Muscle layer of duodenum (tissue), 2 donors: ENCODE measurements around the gene ZDHHC11B.

Source experiments
- H3K27ac ChIP-seq: one replicate; pipeline ENCODE4 v1.7.0; 2013; ENCODE audit warnings: mild to moderate bottlenecking, low read length
- H3K27me3 ChIP-seq: one replicate; pipeline ENCODE4 v1.7.0; 2013; ENCODE audit warnings: low read depth, mild to moderate bottlenecking, control low read depth, low read length
- H3K36me3 ChIP-seq, 2 donors: one replicate each; pipeline ENCODE4 v1.7.0; 2013; ENCODE audit warnings: low read length in 2 of 2, control low read depth in 1 of 2, mild to moderate bottlenecking in 1 of 2; ENCODE audit not compliant: insufficient read depth in 2 of 2, control insufficient read depth in 1 of 2
- H3K4me1 ChIP-seq, 2 donors: one replicate each; pipeline ENCODE4 v1.7.0; 2013; ENCODE audit warnings: low read length in 2 of 2, mild to moderate bottlenecking in 2 of 2, control low read depth in 1 of 2, moderate library complexity in 1 of 2; ENCODE audit not compliant: insufficient read depth in 2 of 2, control insufficient read depth in 1 of 2
- H3K4me3 ChIP-seq, 2 donors: one replicate each; pipeline ENCODE4 v1.7.0; 2013; ENCODE audit warnings: low read length in 2 of 2, low read depth in 1 of 2, mild to moderate bottlenecking in 1 of 2
- H3K9me3 ChIP-seq, 2 donors: one replicate each; pipeline ENCODE4 v1.7.0; 2013; ENCODE audit warnings: low read length in 2 of 2, control low read depth in 1 of 2, mild to moderate bottlenecking in 1 of 2; ENCODE audit not compliant: control insufficient read depth in 1 of 2
- donor health status: healthy.

ZDHHC11B gene

GRCh38 chr5:664994-665360 lies 119.6 kb downstream of the ZDHHC11B start:
- no peaks in the 10 kb centered on the region for H3K9me3 ChIP-seq
- H3K36me3 ChIP-seq = peaks cover 14 to 48% of the 10 kb centered on the region in 2 donors
- H3K27me3 ChIP-seq = no peaks in the 10 kb centered on the region
- H3K4me3 ChIP-seq = no peak overlapping the region
- no peak overlapping the region for H3K27ac ChIP-seq
- H3K4me1 ChIP-seq = peaks cover 0 to 15% of the 10 kb centered on the region in 2 donors

GRCh38 chr5:664343-664993 lies 120.1 kb downstream of the ZDHHC11B start:
- Histone ChIP-seq H3K27me3 (no peaks in the 10 kb centered on the region), H3K36me3 (peaks cover 18 to 53% of the 10 kb centered on the region in 2 donors), H3K27ac (no peak overlapping the region), H3K9me3 (no peaks in the 10 kb centered on the region), H3K4me1 (peaks cover 0 to 10% of the 10 kb centered on the region in 2 donors), H3K4me3 (no peak overlapping the region)

GRCh38 chr5:663436-664342 lies 120.8 kb downstream of the ZDHHC11B start:
- peaks cover 0 to 2% of the 10 kb centered on the region in 2 donors for H3K4me1 ChIP-seq
- no peaks in the 10 kb centered on the region for H3K27me3 ChIP-seq
- peaks cover 18 to 60% of the 10 kb centered on the region in 2 donors for H3K36me3 ChIP-seq
- no peak overlapping the region for H3K27ac ChIP-seq
- H3K9me3 ChIP-seq = no peaks in the 10 kb centered on the region
- no peak overlapping the region for H3K4me3 ChIP-seq

- Histone ChIP-seq H3K27ac (no peak overlapping the region), H3K4me3 (no peak overlapping the region), H3K27me3 (no peaks in the 10 kb centered on the region), H3K36me3 (peaks cover 18 to 65% of the 10 kb centered on the region in 2 donors), H3K9me3 (peaks cover 0 to 3% of the 10 kb centered on the region in 2 donors), H3K4me1 (no peaks in the 10 kb centered on the region)
Observed at GRCh38 chr5:662751-663435, 121.6 kb downstream of the ZDHHC11B start.

GRCh38 chr5:661891-662750 lies 122.4 kb downstream of the ZDHHC11B start:
- Histone ChIP-seq H3K9me3 (peaks cover 0 to 6% of the 10 kb centered on the region in 2 donors), H3K27me3 (no peaks in the 10 kb centered on the region), H3K4me1 (no peaks in the 10 kb centered on the region), H3K4me3 (no peak overlapping the region), H3K27ac (no peak overlapping the region), H3K36me3 (peaks cover 13 to 71% of the 10 kb centered on the region in 2 donors)

GRCh38 chr5:660491-661030 lies 124.0 kb downstream of the ZDHHC11B start:
- no peak overlapping the region for H3K27ac ChIP-seq
- H3K27me3 ChIP-seq = no peaks in the 10 kb centered on the region
- H3K4me1 ChIP-seq = no peaks in the 10 kb centered on the region
- H3K36me3 ChIP-seq = peaks cover 10 to 66% of the 10 kb centered on the region in 2 donors
- no peak overlapping the region for H3K4me3 ChIP-seq
- H3K9me3 ChIP-seq = peaks cover 0 to 6% of the 10 kb centered on the region in 2 donors
